Right atrium auricular region (tissue), 2 donors: Measurements from ENCODE around the gene POLR3A. TPM values are rescaled to one million over a fixed set of nuclear protein-coding genes. Genes with fewer than 3 reads are reported as not detected.

Experiments
- DNase-seq: peaks from one replicate; pipeline ENCODE4 v3.0.0-alpha.2; 2019; ENCODE audit warnings: low spot score
- H3K27ac ChIP-seq, 2 donors: fragments of 200-600 bp; sonication (generic); 1 replicate in 1 of 2; 2 replicates in 1 of 2; pipeline ENCODE4 v1.5.1; 2016 to 2019
- H3K27me3 ChIP-seq, 2 donors: fragments of 200-600 bp; sonication (generic); one replicate each; pipeline versions ENCODE4 v1.5.1 to v1.6.0; 2017 to 2019
- H3K36me3 ChIP-seq: fragments of 200-600 bp; sonication (generic); one replicate; pipeline ENCODE4 v1.5.1; 2016
- H3K4me1 ChIP-seq, 2 donors: fragments of 200-600 bp; sonication (generic); one replicate each; pipeline versions ENCODE4 v1.5.1 to v1.6.0; 2017 to 2019
- H3K4me3 ChIP-seq, 2 donors: fragments of 200-600 bp; sonication (generic); 1 replicate in 1 of 2; 2 replicates in 1 of 2; pipeline ENCODE4 v1.5.1; 2017 to 2019; ENCODE audit warnings: mild to moderate bottlenecking in 1 of 2, moderate library complexity in 1 of 2
- H3K9me3 ChIP-seq, 2 donors: fragments of 200-600 bp; sonication (generic); one replicate each; pipeline ENCODE4 v1.5.1; 2019
- total RNA-seq, 2 donors: library from RNA; depleted of rRNA; stranded (reverse); fragments of >200 nt; gene quantifications; one replicate each; pipeline ENCODE4 v1.1.0, GENCODE V29; 2016
- TF ChIP-seq, protein P1 (sequence below), 2 donors: fragments of 200-600 bp; sonication (generic); IDR thresholded peaks; one replicate each; pipeline ENCODE4 v1.5.1; 2019; ENCODE audit warnings: antibody characterized with exemption in 2 of 2

The POLR3A gene
- total RNA-seq, 2 donors from 2014 or later: 6.9 to 8.2 TPM

DNA sequence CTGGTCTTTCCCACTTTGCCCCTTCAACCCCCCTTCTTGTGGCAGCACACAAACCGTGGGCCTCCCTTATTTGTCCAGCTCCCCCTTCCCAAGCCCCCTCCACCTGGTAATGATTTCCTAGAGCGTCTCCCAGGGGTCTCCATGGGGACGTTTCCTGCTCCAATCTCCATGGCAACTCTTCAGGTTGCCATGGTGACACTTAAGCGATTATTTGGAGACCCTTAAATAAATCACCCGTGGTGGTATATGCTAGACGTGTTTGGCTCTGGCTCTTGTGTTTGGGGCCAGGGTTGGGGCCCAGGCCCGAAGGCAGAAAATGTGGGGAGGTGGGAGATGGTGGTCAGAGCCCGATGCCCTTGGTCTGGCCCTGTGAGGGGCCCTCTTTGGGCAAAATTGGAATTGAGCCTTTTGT, 61.7 kb downstream of the POLR3A start:
- Histone ChIP-seq H3K27me3 (no peaks in the 10 kb centered on the region), H3K27ac (no peak overlapping the region), H3K36me3 (no peaks in the 10 kb centered on the region), H3K9me3 (no peaks in the 10 kb centered on the region), H3K4me1 (peaks cover 0 to 14% of the 10 kb centered on the region in 2 donors), H3K4me3 (no peak overlapping the region)
- DNase-seq: no peak
- TF ChIP-seq, protein P1, sequence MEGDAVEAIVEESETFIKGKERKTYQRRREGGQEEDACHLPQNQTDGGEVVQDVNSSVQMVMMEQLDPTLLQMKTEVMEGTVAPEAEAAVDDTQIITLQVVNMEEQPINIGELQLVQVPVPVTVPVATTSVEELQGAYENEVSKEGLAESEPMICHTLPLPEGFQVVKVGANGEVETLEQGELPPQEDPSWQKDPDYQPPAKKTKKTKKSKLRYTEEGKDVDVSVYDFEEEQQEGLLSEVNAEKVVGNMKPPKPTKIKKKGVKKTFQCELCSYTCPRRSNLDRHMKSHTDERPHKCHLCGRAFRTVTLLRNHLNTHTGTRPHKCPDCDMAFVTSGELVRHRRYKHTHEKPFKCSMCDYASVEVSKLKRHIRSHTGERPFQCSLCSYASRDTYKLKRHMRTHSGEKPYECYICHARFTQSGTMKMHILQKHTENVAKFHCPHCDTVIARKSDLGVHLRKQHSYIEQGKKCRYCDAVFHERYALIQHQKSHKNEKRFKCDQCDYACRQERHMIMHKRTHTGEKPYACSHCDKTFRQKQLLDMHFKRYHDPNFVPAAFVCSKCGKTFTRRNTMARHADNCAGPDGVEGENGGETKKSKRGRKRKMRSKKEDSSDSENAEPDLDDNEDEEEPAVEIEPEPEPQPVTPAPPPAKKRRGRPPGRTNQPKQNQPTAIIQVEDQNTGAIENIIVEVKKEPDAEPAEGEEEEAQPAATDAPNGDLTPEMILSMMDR (IDR thresholded peaks at IDR 0.05): no peak

DNA sequence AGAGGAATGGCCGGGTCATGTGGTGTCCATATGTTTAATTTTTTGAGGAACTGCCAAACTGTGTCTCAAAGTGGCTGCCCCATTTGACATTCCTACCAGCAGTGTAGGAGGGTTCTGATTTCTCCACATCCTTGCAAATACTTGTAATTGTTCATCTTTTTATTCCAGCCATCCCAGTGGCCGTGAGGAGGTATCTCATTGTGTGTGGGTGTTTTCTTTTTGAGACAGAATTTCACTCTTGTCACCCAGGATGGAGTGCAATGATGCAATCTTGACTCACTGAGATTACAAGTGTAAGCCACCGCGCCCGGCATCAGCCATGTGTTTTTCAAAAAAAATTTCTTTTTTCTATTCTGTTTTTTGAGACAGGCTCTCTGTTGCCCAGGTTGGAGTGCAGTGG, 64.0 kb downstream of the POLR3A start:
- Histone ChIP-seq H3K36me3 (no peaks in the 10 kb centered on the region), H3K27ac (no peak overlapping the region), H3K27me3 (no peaks in the 10 kb centered on the region), H3K4me3 (no peak overlapping the region), H3K4me1 (no peaks in the 10 kb centered on the region), H3K9me3 (no peaks in the 10 kb centered on the region)
- TF ChIP-seq, protein P1 (IDR thresholded peaks at IDR 0.05): no peak
- DNase-seq: no peak

DNA sequence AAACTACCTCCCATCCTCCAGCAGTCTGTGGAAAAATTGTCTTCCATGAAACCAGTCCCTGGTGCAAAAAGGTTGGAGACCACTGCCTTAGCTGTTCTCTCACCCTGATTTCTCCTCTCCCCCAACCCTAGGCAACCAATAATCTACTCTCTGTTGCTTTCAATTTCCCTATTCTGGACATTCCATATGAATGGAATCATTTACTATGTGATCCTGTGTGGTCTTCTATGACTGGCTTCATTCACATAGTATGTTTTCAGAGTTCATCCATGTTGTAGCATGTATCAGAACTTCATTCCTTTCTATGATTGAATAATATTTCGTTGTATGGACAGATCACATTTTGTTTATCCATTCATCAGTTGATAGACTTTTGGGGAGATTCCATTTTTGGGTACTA, 64.5 kb downstream of the POLR3A start:
- H3K27ac ChIP-seq: no peak overlapping the region
- no peaks in the 10 kb centered on the region for H3K4me1 ChIP-seq
- no peaks in the 10 kb centered on the region for H3K27me3 ChIP-seq
- H3K4me3 ChIP-seq: no peak overlapping the region
- TF ChIP-seq, protein P1 (IDR thresholded peaks at IDR 0.05): no peak
- no peak for DNase-seq
- H3K36me3 ChIP-seq: no peaks in the 10 kb centered on the region
- no peaks in the 10 kb centered on the region for H3K9me3 ChIP-seq

DNA sequence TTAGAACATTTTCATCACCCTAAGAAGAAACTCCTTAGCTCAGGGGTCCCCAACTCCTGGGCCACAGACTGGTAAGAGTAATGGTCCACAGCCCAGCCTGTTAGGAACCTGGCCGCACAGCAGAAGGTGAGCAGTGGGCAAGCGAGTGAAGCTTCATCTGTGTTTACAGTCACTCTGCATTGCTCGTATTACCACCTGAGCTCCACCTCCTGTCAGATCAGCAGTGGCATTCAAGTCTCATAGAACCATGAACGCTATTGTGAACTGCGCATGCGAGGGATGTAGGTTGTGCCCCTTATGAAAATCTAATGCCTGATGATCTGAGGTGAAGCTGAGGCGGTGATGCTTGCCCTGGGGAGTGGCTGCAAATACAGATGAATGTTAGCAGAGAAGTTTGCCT, 65.4 kb downstream of the POLR3A start:
- DNase-seq: no peak
- H3K36me3 ChIP-seq: no peaks in the 10 kb centered on the region
- H3K27me3 ChIP-seq: no peaks in the 10 kb centered on the region
- no peaks in the 10 kb centered on the region for H3K9me3 ChIP-seq
- TF ChIP-seq, protein P1 (IDR thresholded peaks at IDR 0.05): no peak
- H3K27ac ChIP-seq: no peak overlapping the region
- H3K4me3 ChIP-seq: no peak overlapping the region
- no peaks in the 10 kb centered on the region for H3K4me1 ChIP-seq

DNA sequence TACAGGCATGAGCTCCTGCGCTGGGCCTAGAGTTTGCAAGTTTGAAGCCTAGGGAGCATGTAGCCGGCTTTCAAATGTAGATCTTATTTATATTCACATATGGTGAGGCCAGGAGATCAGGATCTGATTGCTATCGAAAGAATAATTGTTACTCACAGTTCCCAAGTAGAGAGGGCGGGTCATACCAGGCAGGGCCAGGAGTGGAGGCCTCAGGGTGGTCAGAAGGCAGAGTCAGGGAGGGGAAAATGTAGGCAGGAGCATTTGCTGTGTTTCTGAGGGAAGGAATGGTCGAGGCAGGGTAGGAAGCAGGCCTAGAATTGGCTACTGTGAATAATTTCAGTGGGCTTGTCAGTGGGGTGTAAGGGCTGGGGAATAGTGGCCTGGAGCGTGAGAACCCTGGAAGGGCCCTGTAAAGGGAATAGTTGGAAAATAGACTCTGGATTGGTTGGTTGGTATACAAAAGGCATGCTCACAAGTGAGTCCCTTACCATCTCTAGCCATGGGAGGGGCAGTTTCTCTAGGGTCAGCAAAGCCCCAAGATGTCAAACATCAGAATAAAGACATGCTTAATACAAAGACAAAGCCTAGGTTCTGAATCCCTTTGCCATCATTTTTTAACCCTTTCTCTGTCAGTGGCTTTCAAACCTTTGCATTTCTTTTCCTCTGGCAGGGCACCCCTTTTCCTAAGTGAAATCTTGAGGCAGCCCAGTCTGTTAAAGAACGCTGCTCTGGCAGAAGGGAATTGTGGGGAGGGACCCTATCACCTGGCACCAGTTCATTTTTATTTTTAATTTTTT, 66.8 kb downstream of the POLR3A start:
- H3K36me3 ChIP-seq: no peaks in the 10 kb centered on the region
- no peak overlapping the region for H3K27ac ChIP-seq
- TF ChIP-seq, protein P1 (IDR thresholded peaks at IDR 0.05): no peak
- H3K27me3 ChIP-seq: no peaks in the 10 kb centered on the region
- H3K4me3 ChIP-seq: no peak overlapping the region
- H3K9me3 ChIP-seq: no peaks in the 10 kb centered on the region
- no peaks in the 10 kb centered on the region for H3K4me1 ChIP-seq
- DNase-seq: no peak

DNA sequence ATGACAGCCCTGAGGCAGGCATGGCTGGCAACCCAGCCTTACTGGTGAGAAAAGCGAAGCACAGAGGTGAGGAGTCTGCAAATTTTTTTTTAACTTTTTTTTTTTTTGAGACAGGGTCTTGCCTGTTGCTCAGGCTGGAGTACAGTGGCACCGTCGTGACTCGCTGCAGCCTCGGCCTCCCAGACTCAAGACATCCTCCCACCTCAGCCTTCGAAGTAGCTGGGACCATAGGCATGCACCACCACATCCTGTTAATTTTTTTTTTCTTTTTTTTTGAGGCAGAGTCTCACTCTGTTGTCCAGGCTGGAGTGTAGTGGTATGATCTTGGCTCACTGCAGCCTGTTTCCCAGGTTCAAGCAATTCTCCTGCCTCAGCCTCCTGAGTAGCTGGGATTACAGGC, 67.6 kb downstream of the POLR3A start:
- no peak overlapping the region for H3K4me3 ChIP-seq
- TF ChIP-seq, protein P1 (IDR thresholded peaks at IDR 0.05): no peak
- H3K4me1 ChIP-seq: no peaks in the 10 kb centered on the region
- no peaks in the 10 kb centered on the region for H3K36me3 ChIP-seq
- H3K27me3 ChIP-seq: no peaks in the 10 kb centered on the region
- DNase-seq: no peak
- no peak overlapping the region for H3K27ac ChIP-seq
- no peaks in the 10 kb centered on the region for H3K9me3 ChIP-seq
